ENCODE data around the gene RPL22. TPM values are rescaled to one million over a fixed set of nuclear protein-coding genes. Genes with fewer than 3 reads are reported as not detected.
"Not testable (repeated sequence)": the region's sequence is repeated elsewhere in the genome, so short reads cannot be mapped to it uniquely, and the experiment has no call there.

Gene RPL22
- total RNA-seq, 1 donor from 2014 or later: 435 TPM

DNA sequence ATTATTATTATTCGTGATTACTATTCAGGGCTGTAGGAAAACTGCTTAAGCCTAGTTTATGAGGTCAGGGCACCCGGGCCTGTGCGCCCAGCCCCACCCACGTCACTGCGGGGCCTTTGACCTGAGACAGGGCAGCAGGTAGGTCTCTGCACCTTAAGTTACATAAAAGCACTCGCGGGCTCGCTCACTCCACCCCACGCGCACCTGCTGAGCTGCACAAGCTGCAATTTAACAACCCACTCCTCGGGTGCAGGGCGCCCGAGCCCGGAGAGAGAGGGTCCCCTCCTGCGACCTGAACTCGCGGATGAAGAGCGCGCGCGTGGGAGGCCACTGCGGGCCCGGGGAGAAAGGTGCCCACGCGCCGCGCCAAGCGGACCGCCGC lies 35.9 kb upstream of the RPL22 start:
- intact Hi-C loops (cut with micrococcal nuclease): loop anchor here (1.0 kb wide), 2 partner anchors 29 to 36 kb away; partner anchors contain the start of genes RNF207 and RPL22

- intact Hi-C loops (cut with micrococcal nuclease): loop anchor here (1.0 kb wide), 2 partner anchors 28 to 35 kb away; partner anchors contain the start of genes RNF207 and RPL22
Observed at GRCh38 chr1:6234502-6235295, 35.3 kb upstream of the RPL22 start.

DNA sequence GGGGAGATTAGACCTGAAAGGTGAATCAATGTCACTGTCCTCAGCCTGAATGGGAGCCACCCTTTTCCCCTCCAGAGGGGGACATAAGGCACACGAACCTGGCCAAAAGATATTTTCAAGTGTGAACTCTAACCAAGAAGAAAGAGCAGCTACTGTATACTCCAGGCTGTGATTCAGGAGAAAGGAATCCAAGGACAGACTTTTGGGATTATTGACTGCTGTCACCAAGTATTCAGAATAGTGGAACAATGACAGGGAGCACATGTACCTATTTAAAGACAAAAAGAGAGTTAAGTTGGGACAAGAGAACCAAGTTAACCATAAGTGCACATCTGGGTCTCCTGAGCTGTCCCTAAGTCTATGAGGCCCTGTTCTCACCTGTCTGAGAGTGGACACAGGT lies 34.0 kb upstream of the RPL22 start:
- intact Hi-C loops (cut with micrococcal nuclease): no loop called here

- intact Hi-C loops (cut with micrococcal nuclease): no loop called here
Observed at GRCh38 chr1:6225651-6226050, 26.3 kb upstream of the RPL22 start.

DNA sequence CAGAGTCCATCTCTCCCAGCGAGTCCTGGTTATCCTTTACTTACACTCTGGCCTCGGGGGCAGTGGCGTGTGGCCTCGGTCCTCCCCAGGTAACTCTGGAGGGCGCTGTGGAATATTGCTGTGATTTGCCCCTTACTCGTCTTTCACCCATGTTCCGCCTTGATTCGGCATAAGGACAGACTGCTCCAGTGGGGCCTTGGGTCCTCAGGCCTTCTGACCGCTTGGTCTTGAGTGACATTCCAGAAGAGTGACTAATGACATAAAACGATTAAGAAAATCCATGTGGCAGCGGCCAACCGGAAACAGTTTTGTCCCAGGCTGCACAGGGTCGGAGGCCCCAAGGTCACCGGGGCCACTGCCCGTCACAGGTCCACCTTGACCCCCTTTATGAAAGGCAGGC lies 25.3 kb upstream of the RPL22 start:
- intact Hi-C loops (cut with micrococcal nuclease): no loop called here

- intact Hi-C loops (cut with micrococcal nuclease): no loop called here
Observed at GRCh38 chr1:6223617-6224016, 24.2 kb upstream of the RPL22 start.

DNA sequence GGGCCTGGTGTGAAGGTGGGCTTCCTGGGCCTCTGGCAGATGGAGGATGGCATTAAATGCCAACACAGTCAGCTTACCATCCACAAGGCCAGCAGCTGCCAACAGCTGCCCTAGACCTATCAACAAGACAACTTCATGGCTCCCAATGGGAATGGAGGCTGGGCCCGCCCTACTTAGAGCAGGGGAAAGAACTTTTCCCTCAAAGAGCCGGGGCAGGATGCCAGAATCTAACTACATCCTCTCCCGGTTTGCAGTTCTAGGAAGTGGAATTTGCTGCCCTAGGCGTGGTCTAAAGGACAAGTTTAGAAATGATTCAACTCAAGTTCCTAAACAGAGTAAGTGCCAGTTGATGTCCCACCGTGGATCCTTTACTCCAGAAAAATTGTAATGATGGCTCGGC lies 23.2 kb upstream of the RPL22 start:
- intact Hi-C loops (cut with micrococcal nuclease): no loop called here

DNA sequence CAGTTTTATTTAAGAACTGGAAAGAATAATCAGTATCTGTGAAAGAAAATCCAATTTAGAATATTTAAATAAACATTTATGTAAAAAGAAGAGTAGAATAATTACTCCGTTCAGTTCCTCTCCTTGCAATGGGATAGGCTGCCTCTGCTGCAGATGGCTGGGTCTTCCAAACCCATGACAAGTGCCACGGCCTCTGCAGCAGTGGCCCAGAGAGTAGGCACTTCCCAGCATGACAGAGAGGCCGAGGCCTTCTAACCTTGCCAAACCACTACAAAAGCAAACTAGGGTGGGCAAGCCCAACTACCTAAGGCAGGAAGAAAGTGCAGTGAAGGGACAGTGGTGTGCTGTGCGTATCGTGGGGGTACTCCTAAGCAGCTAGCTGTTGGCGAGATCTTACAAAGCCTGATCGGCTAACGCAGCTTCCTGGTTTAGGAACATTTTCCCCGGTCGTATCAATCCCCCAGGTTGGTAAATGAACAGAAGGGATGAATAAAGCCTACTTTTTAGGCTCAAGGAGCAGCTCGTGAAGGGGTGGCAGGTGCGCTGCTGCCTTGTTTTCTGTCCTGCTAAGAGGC lies 21.9 kb upstream of the RPL22 start:
- intact Hi-C loops (cut with micrococcal nuclease): no loop called here

GRCh38 chr1:6220236-6220635 lies 20.8 kb upstream of the RPL22 start:
- intact Hi-C loops (cut with micrococcal nuclease): no loop called here

DNA sequence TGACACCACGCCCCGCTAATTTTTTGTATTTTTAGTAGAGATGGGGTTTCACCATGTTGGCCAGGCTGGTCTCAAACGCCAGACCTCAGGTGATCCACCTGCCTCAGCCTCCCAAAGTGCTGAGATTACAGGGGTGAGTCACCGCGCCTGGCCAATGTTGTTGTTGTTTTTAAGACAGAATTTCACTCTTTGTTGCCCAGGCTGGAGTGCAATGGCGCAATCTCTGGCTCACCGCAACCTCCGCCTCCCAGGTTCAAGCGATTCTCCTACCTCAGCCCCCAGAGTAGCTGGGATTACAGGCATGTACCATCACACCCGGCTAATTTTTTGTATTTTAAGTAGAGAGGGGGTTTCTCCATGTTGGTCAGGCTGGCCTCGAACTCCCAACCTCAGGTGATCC lies 20.2 kb upstream of the RPL22 start:
- intact Hi-C loops (cut with micrococcal nuclease): not testable (repeated sequence)

- intact Hi-C loops (cut with micrococcal nuclease): no loop called here
Observed at GRCh38 chr1:6218375-6219164, 19.2 kb upstream of the RPL22 start.

DNA sequence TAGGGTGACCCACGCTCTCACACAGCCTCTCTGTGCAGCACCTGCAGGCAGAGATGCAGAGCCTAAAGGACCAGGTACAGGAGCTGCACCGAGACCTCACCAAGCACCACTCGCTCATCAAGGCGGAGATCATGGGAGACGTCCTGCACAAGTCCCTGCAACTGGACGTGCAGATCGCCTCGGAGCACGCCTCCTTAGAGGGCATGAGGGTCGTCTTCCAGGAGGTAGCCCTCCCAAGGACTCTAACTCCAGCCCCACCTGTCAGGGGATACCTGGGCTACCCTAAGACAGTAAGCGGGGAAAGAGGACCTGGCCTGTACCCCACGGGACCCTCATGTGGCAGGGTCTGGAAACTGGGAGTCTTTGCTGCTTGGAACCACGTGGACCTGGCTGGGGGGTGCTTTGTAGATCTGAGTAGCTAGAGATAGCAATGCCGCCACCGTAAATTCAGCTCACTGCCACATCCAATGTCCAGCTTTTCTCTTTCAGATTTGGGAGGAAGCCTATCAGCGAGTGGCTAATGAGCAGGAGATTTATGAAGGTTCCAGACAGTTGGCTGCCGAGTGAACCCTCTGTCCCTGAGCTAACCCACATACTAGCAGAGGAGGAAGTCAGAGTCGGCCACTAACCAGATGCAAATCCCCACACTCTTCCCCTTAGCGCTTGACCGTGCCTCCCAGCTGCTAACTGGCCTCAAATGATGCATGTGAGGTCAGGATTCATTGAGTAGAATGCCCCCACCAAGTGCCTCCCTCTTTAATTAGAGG lies 13.0 kb upstream of the RPL22 start:
- intact Hi-C loops (cut with micrococcal nuclease): no loop called here

GRCh38 chr1:6211731-6212130 lies 12.3 kb upstream of the RPL22 start:
- intact Hi-C loops (cut with micrococcal nuclease): no loop called here

GRCh38 chr1:6210591-6211355 lies 11.4 kb upstream of the RPL22 start:
- intact Hi-C loops (cut with micrococcal nuclease): no loop called here

DNA sequence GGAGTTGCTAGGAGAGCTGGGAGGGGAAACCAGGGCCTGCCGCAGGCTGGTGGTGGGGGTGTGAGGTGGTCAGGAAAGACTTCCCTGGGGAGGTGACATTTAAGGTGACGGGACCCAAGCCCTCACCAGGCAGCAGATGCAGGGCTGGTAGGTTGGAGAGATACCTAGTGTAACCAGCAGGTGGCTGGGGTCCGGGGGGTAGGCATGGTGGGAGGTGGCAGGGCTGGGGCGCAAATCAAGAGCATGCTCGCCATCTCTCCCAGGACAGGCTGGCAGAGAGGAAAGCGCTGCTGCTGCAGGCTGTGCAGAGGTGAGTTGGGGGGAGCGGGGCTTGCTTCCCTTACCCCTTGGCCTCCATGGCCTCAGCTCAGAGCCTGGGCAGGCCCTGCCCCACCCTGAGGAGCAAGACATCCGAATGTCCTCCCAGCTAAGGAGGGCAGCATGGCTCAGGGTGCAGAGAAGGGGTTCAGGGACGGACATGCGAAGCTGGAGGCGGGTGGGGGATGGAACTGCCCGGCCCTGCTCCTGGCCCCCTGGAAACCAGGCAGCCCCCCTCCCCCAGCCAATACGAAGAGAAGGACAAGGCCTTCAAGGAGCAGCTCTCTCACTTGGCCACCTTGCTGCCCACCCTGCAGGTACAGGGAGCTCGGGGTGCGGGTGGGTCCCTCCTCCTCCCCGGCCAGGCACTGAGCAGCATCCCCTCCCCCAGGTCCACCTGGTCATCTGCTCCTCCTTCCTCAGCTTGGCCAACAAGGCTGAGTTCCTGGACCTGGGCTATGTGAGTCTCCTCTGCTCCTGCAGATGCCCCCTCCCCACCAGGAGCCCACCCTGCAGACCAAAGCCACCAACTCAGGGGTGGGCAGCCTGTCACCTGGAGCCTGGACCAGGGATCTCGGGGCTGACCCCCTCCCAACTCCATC lies 10.5 kb upstream of the RPL22 start:
- intact Hi-C loops (cut with micrococcal nuclease): loop anchor here (10.0 kb wide), 1 partner anchor 405 kb away; the partner anchor contains the start of gene PHF13

GRCh38 chr1:6208723-6209660 lies 9.6 kb upstream of the RPL22 start:
- intact Hi-C loops (cut with micrococcal nuclease): loop anchor here (10.0 kb wide), 1 partner anchor 406 kb away; the partner anchor contains the start of gene PHF13

- intact Hi-C loops (cut with micrococcal nuclease): loop anchor here (10.0 kb wide), 1 partner anchor 407 kb away; the partner anchor contains the start of gene PHF13
Observed at GRCh38 chr1:6207921-6208320, 8.5 kb upstream of the RPL22 start.

All from T-helper 2 cell treated with Interferon-gamma antibody and Interleukin-4, amounts not matched to agents 100 ng/mL and 5 ng/mL, for 36 hours (primary cell).